ENCODE measurements around the gene PRDM12.

PRDM12 gene

DNA sequence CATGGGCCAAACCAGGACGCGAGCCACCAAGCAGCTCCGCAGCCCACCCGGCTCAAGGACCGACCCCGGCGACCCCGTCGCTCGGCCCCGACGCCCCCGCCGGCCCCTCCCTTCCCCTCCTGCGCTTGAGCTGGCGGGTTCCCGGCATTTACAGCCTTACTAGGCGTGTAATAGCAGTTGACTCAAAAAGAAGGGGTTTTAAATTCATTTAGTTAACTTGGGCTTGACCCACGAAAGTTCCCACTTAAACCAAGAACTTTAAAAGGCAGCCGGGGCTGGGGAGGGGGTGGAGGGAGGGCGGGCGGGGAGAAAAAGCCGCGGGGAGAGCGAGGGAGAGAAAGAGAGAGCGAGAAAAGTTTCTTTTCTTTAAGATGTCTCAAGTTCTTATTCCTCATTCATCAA lies 636 bp downstream of the PRDM12 start:
- H3K27ac ChIP-seq (ENCODE audit: insufficient read depth, low read depth, low read length, poor library complexity, severe bottlenecking) = no peak overlapping the region
- H3K4me1 ChIP-seq (ENCODE audit: control insufficient read depth, insufficient read depth, low read length) = peaks cover 52% of the 10 kb centered on the region
- no peaks in the 10 kb centered on the region for H3K9me3 ChIP-seq (ENCODE audit: control insufficient read depth, low read length)
- no peak overlapping the region for H3K4me3 ChIP-seq (ENCODE audit: insufficient read depth, low read depth, low read length)
- no peaks in the 10 kb centered on the region for H3K36me3 ChIP-seq (ENCODE audit: control insufficient read depth, insufficient read depth, low read length)
- peaks cover 96% of the 10 kb centered on the region for H3K27me3 ChIP-seq (ENCODE audit: control insufficient read depth, insufficient read depth, low read length, poor library complexity, severe bottlenecking)
- 1% methylated on average over 18 to 23 of the region's 26 CpGs for WGBS, 2 experiments

DNA sequence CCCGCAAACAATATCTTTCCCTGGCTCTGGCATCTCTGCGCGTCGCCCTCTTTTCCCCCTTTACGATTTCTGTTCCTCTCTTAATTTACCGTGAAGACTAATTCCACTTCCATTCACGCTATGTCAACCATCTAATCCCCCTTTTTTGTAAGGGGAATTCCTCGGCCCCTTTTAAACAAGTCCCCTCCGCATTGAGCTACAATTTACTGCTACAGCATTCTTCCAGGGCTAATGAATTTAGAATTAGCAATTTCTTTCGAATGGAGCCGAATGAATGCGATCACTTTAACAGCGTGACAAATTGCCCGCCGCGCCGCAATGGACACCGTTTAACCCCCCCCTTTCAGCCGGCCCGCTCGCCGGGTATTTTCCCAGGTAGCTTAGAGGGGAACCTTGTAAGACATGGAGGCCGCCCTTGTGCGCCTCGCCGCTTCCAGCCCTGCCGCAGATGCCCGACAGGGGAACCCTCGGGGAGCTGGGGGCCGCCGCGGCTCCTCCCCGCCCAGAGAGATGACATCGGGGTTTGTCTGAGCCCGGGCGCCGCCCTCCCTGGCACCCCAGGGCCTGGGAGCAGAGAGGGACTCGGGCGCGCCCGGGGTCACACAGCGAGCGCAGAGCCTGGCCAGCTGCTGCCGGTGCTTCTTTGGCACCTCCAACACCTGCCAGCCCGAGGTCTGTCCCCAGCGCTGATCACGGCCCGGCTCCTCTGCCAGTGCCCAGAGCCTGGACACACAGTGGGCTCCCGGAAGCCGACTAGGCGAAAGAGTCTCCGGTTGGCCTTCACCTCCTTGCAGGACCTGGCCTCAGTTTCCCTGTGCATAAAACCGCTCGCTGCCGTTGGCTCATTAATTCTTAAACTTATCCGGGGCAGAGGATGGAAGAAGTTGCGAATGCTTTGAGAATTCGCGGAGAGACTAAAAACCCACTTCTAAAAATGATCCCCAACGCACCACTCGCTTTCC lies 1.3 kb downstream of the PRDM12 start:
- H3K27ac ChIP-seq (ENCODE audit: insufficient read depth, low read depth, low read length, poor library complexity, severe bottlenecking) = no peak overlapping the region
- no peaks in the 10 kb centered on the region for H3K9me3 ChIP-seq (ENCODE audit: control insufficient read depth, low read length)
- 3 to 4% methylated on average over 61 of the region's 61 CpGs for WGBS, 2 experiments
- no peaks in the 10 kb centered on the region for H3K36me3 ChIP-seq (ENCODE audit: control insufficient read depth, insufficient read depth, low read length)
- peaks cover 52% of the 10 kb centered on the region for H3K4me1 ChIP-seq (ENCODE audit: control insufficient read depth, insufficient read depth, low read length)
- H3K4me3 ChIP-seq (ENCODE audit: insufficient read depth, low read depth, low read length) = peak overlapping the region; percentile 18
- H3K27me3 ChIP-seq (ENCODE audit: control insufficient read depth, insufficient read depth, low read length, poor library complexity, severe bottlenecking) = peaks cover 96% of the 10 kb centered on the region

DNA sequence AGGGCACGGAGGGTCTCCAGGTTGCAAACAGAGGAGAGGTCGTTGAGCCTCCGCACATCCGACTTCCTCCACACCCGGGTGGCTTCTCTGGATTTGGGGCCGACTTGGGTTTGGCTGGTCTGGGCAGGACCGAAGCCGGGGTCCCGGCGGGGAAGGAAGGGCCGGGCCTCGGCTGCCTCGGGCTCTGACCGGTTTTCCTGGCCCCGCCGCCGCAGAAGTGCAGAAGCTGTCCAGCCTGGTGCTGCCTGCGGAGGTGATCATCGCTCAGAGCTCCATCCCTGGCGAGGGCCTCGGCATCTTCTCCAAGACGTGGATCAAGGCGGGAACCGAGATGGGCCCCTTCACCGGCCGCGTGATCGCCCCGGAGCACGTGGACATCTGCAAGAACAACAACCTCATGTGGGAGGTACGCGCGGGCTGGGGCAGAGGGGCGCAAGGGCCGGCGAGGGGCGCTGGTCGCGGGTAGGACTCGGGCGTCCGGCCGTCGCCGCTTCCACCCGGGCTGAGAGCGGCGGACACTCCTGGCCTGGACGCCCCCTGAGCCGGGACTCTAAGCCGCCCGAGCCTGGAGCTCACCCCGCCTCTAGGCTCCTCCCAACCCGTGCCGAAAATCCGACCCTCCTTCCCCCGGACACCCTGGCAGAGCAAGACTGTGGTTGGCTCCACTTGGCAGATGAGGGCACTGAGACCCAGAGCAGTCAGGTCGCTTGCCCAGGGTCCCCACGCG lies 2.2 kb downstream of the PRDM12 start:
- H3K9me3 ChIP-seq (ENCODE audit: control insufficient read depth, low read length) = no peaks in the 10 kb centered on the region
- 5% methylated on average over 60 of the region's 60 CpGs for WGBS, 2 experiments
- peaks cover 95% of the 10 kb centered on the region for H3K27me3 ChIP-seq (ENCODE audit: control insufficient read depth, insufficient read depth, low read length, poor library complexity, severe bottlenecking)
- peaks cover 49% of the 10 kb centered on the region for H3K4me1 ChIP-seq (ENCODE audit: control insufficient read depth, insufficient read depth, low read length)
- peak overlapping the region; percentile 18 for H3K4me3 ChIP-seq (ENCODE audit: insufficient read depth, low read depth, low read length)
- no peak overlapping the region for H3K27ac ChIP-seq (ENCODE audit: insufficient read depth, low read depth, low read length, poor library complexity, severe bottlenecking)
- H3K36me3 ChIP-seq (ENCODE audit: control insufficient read depth, insufficient read depth, low read length) = no peaks in the 10 kb centered on the region

DNA sequence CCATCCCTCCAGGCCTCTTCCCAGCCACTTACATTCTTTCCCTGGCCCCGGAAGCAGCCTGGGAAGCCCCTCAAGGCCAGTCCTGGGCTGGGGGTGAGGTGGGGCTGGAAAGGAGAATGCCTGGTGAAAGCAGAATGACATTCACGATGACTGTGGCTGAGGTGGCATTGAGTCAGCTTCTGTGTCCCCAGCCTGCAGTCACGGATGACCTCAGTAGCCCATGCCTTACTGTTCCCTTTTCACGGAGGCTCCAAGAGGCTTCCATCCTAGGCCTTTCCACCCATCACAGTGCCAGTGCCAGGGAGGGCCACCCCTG lies 2.7 kb downstream of the PRDM12 start:
- Histone ChIP-seq H3K27me3 (ENCODE audit: control insufficient read depth, insufficient read depth, low read length, poor library complexity, severe bottlenecking) (peaks cover 94% of the 10 kb centered on the region), H3K4me3 (ENCODE audit: insufficient read depth, low read depth, low read length) (no peak overlapping the region)

DNA sequence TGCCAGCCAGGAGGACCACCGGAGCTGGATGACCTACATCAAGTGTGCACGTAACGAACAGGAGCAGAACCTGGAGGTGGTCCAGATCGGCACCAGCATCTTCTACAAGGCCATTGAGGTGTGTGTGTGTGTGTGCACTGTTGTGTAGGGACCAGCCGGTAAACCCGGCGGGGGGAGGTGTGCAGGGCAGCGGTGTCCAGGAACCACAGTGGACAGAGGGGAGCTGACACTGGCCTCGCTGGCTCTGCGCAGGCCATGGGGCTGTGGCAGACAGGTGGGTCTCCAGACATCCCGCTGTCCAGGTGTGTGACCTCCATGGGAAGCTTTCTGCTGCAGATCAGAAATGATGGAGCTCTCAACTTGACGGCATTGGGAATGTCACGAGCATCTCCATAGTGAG lies 3.8 kb downstream of the PRDM12 start:
- Histone ChIP-seq H3K27ac (ENCODE audit: insufficient read depth, low read depth, low read length, poor library complexity, severe bottlenecking) (no peak overlapping the region), H3K4me1 (ENCODE audit: control insufficient read depth, insufficient read depth, low read length) (peaks cover 33% of the 10 kb centered on the region), H3K4me3 (ENCODE audit: insufficient read depth, low read depth, low read length) (no peak overlapping the region), H3K9me3 (ENCODE audit: control insufficient read depth, low read length) (no peaks in the 10 kb centered on the region), H3K36me3 (ENCODE audit: control insufficient read depth, insufficient read depth, low read length) (no peaks in the 10 kb centered on the region), H3K27me3 (ENCODE audit: control insufficient read depth, insufficient read depth, low read length, poor library complexity, severe bottlenecking) (peaks cover 93% of the 10 kb centered on the region)
- 96 to 97% methylated on average over 13 of the region's 13 CpGs for WGBS, 2 experiments

More for the DNA sequence above, 2.7 kb downstream of the PRDM12 start:
- WGBS, 2 experiments = 41 to 44% methylated on average over 4 of the region's 4 CpGs
- no peak overlapping the region for H3K27ac ChIP-seq (ENCODE audit: insufficient read depth, low read depth, low read length, poor library complexity, severe bottlenecking)
- no peaks in the 10 kb centered on the region for H3K9me3 ChIP-seq (ENCODE audit: control insufficient read depth, low read length)
- no peaks in the 10 kb centered on the region for H3K36me3 ChIP-seq (ENCODE audit: control insufficient read depth, insufficient read depth, low read length)
- H3K4me1 ChIP-seq (ENCODE audit: control insufficient read depth, insufficient read depth, low read length) = peaks cover 44% of the 10 kb centered on the region

DNA sequence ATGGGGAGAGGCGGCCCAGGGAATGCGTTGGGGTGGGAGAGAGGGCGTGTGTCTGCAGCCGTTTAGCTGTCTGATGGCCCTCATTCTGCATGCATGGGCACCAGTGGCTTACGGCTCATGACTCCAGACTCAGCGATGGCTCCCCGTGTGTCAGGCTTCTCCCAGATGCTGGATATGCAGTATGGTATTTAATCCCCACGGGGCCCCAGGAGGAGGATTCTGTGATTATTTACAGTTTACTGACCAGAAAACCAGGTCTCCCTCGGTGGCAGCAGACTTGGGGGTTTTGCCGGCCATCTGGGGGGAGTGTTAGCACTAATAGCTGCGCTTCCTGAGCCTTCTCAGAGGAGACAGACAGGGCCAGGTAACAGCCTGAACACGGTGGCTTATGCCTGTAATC lies 4.3 kb downstream of the PRDM12 start:
- Histone ChIP-seq H3K9me3 (ENCODE audit: control insufficient read depth, low read length) (no peaks in the 10 kb centered on the region), H3K27ac (ENCODE audit: insufficient read depth, low read depth, low read length, poor library complexity, severe bottlenecking) (no peak overlapping the region), H3K27me3 (ENCODE audit: control insufficient read depth, insufficient read depth, low read length, poor library complexity, severe bottlenecking) (peaks cover 88% of the 10 kb centered on the region), H3K36me3 (ENCODE audit: control insufficient read depth, insufficient read depth, low read length) (no peaks in the 10 kb centered on the region), H3K4me1 (ENCODE audit: control insufficient read depth, insufficient read depth, low read length) (peaks cover 29% of the 10 kb centered on the region), H3K4me3 (ENCODE audit: insufficient read depth, low read depth, low read length) (no peak overlapping the region)
- 80 to 81% methylated on average over 12 of the region's 12 CpGs for WGBS, 2 experiments

DNA sequence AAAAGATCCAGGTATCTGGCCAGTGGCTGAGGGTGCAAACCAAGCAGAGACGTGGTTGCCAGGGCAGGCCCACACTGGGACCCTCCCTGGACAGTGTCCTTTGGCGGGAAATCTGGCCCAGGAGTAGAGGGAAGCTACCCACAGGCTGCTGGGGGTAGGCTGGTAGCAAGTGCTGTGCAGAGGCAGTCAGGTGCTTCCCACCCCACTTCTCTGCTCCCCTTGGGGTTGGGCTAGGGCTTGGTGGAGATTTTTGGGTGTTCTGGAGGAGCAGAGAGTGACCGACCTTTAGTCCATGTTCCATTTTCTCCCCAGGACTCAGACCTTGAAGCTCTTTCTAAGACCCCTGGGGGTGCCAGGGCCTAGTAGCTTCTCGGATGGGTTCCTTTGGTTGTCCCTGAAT lies 5.6 kb downstream of the PRDM12 start:
- Histone ChIP-seq H3K27ac (ENCODE audit: insufficient read depth, low read depth, low read length, poor library complexity, severe bottlenecking) (no peak overlapping the region), H3K4me1 (ENCODE audit: control insufficient read depth, insufficient read depth, low read length) (peaks cover 20% of the 10 kb centered on the region), H3K36me3 (ENCODE audit: control insufficient read depth, insufficient read depth, low read length) (no peaks in the 10 kb centered on the region), H3K9me3 (ENCODE audit: control insufficient read depth, low read length) (no peaks in the 10 kb centered on the region), H3K27me3 (ENCODE audit: control insufficient read depth, insufficient read depth, low read length, poor library complexity, severe bottlenecking) (peaks cover 75% of the 10 kb centered on the region), H3K4me3 (ENCODE audit: insufficient read depth, low read depth, low read length) (no peak overlapping the region)
- WGBS, 2 experiments = 83 to 84% methylated on average over 4 of the region's 4 CpGs

DNA sequence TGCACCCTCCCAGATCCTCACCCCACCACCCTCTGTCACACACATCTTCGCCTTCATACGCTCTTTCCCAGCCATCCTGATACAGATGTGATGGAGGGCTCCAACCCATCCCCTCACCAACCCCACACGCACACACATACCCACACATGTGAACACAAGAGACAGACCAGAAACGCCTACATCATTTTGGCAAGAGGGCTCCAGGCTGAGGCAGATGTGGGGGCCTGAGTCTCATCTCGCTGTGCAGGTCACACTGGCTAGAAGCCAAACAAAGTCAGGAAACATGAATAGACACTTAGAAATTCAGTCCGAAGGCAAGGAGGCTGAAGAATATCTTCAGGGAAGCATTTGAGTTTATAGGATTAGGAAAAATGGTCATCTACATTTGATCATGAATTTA lies 6.2 kb downstream of the PRDM12 start:
- Histone ChIP-seq H3K27me3 (ENCODE audit: control insufficient read depth, insufficient read depth, low read length, poor library complexity, severe bottlenecking) (peaks cover 75% of the 10 kb centered on the region), H3K4me3 (ENCODE audit: insufficient read depth, low read depth, low read length) (no peak overlapping the region), H3K4me1 (ENCODE audit: control insufficient read depth, insufficient read depth, low read length) (peaks cover 16% of the 10 kb centered on the region), H3K9me3 (ENCODE audit: control insufficient read depth, low read length) (no peaks in the 10 kb centered on the region), H3K36me3 (ENCODE audit: control insufficient read depth, insufficient read depth, low read length) (no peaks in the 10 kb centered on the region), H3K27ac (ENCODE audit: insufficient read depth, low read depth, low read length, poor library complexity, severe bottlenecking) (no peak overlapping the region)
- 93 to 96% methylated on average over 6 of the region's 6 CpGs for WGBS, 2 experiments

DNA sequence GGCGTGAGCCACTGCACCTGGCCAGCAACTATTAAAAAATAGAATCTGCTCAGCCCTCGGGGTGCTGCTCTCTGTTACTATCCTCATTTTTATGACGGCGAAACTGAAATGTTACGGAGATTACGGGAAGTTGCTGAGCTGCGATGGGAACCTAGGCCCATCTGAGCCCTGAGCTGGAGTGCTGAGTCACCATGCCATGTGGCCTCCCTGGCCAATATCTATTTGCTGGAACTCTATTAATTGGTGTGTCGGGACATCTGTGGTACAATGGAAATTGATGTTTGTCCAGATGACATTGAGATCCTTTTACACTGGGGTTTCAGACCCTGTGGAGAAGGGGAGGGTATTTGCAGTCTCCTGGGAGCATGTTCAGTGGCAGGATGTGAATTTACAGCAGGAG lies 8.1 kb downstream of the PRDM12 start:
- H3K4me3 ChIP-seq (ENCODE audit: insufficient read depth, low read depth, low read length) = no peak overlapping the region
- H3K36me3 ChIP-seq (ENCODE audit: control insufficient read depth, insufficient read depth, low read length) = no peaks in the 10 kb centered on the region
- no peaks in the 10 kb centered on the region for H3K9me3 ChIP-seq (ENCODE audit: control insufficient read depth, low read length)
- peaks cover 62% of the 10 kb centered on the region for H3K27me3 ChIP-seq (ENCODE audit: control insufficient read depth, insufficient read depth, low read length, poor library complexity, severe bottlenecking)
- H3K4me1 ChIP-seq (ENCODE audit: control insufficient read depth, insufficient read depth, low read length) = no peaks in the 10 kb centered on the region
- no peak overlapping the region for H3K27ac ChIP-seq (ENCODE audit: insufficient read depth, low read depth, low read length, poor library complexity, severe bottlenecking)
- WGBS, 2 experiments = 93 to 96% methylated on average over 8 of the region's 8 CpGs

DNA sequence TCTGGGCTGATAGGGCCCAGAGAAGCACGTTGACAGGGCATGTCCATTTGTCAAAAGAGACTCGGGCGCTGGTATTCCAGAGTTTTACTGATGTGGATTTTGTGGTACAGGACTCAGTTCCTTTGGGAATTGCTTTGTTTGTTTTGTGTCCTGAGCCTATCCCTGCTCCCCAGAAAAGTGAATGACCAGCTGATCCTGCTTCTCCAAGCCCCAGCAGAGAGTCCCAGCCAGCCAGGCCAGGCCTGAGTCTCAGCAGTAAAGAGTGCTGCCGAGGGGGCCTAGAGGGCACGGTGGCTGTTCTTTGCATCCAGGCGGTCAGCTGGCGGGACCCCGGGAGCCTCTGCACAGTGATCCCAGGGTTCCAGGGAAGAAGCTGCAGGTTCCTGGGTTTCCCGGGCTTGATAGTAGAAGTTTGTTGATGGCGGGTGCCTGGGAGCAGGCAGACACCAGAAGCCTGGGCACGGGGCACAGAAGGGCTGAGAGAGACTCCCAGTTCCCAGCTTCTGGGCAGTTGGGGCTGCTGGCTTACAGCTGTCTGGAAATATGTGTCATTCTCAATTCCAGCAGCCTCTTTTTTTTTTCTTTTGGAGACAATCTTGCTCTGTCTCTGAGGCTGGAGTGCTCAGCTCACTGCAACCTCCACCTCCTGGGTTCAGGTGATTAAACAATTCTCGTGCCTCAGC lies 8.7 kb downstream of the PRDM12 start:
- 91 to 92% methylated on average over 12 of the region's 12 CpGs for WGBS, 2 experiments
- H3K27me3 ChIP-seq (ENCODE audit: control insufficient read depth, insufficient read depth, low read length, poor library complexity, severe bottlenecking) = peaks cover 62% of the 10 kb centered on the region
- H3K27ac ChIP-seq (ENCODE audit: insufficient read depth, low read depth, low read length, poor library complexity, severe bottlenecking) = no peak overlapping the region
- H3K4me1 ChIP-seq (ENCODE audit: control insufficient read depth, insufficient read depth, low read length) = no peaks in the 10 kb centered on the region
- H3K36me3 ChIP-seq (ENCODE audit: control insufficient read depth, insufficient read depth, low read length) = no peaks in the 10 kb centered on the region
- no peaks in the 10 kb centered on the region for H3K9me3 ChIP-seq (ENCODE audit: control insufficient read depth, low read length)
- no peak overlapping the region for H3K4me3 ChIP-seq (ENCODE audit: insufficient read depth, low read depth, low read length)
